ENCODE data around the gene RPS19BP1.
A peak's percentile ranks its signal among the peaks of the same experiment; 100 is the strongest.

RPS19BP1 gene

GRCh38 chr22:39568278-39568981 lies 35.9 kb upstream of the RPS19BP1 start:
- DNase-seq (ENCODE audit: low read depth), result no peak
- H3K4me3 ChIP-seq (ENCODE audit: low read length), result no peak overlapping the region
- no peak for TF ChIP-seq CTCF (IDR thresholded peaks at IDR 0.05; ENCODE audit: insufficient read depth, low read depth, low read length, missing control alignments)

GRCh38 chr22:39567135-39567946 lies 34.8 kb upstream of the RPS19BP1 start:
- H3K4me3 ChIP-seq (ENCODE audit: low read length), result no peak overlapping the region
- TF ChIP-seq CTCF (IDR thresholded peaks at IDR 0.05; ENCODE audit: insufficient read depth, low read depth, low read length, missing control alignments), result no peak
- peak; percentile 66 for DNase-seq (ENCODE audit: low read depth)

- DNase-seq (ENCODE audit: low read depth), result no peak
- no peak overlapping the region for H3K4me3 ChIP-seq (ENCODE audit: low read length)
- no peak for TF ChIP-seq CTCF (IDR thresholded peaks at IDR 0.05; ENCODE audit: insufficient read depth, low read depth, low read length, missing control alignments)
Observed at GRCh38 chr22:39565414-39565944, 32.9 kb upstream of the RPS19BP1 start.

GRCh38 chr22:39563571-39564428 lies 31.3 kb upstream of the RPS19BP1 start:
- no peak for DNase-seq (ENCODE audit: low read depth)
- no peak for TF ChIP-seq CTCF (IDR thresholded peaks at IDR 0.05; ENCODE audit: insufficient read depth, low read depth, low read length, missing control alignments)
- H3K4me3 ChIP-seq (ENCODE audit: low read length), result no peak overlapping the region

GRCh38 chr22:39562839-39563489 lies 30.4 kb upstream of the RPS19BP1 start:
- no peak overlapping the region for H3K4me3 ChIP-seq (ENCODE audit: low read length)
- TF ChIP-seq CTCF (IDR thresholded peaks at IDR 0.05; ENCODE audit: insufficient read depth, low read depth, low read length, missing control alignments), result no peak
- no peak for DNase-seq (ENCODE audit: low read depth)

GRCh38 chr22:39560127-39560526 lies 27.6 kb upstream of the RPS19BP1 start:
- H3K4me3 ChIP-seq (ENCODE audit: low read length), result no peak overlapping the region
- no peak for TF ChIP-seq CTCF (IDR thresholded peaks at IDR 0.05; ENCODE audit: insufficient read depth, low read depth, low read length, missing control alignments)
- DNase-seq (ENCODE audit: low read depth), result no peak
